ENCODE results near the gene ZNF771. TPM values are rescaled to one million over a fixed set of nuclear protein-coding genes. Genes with fewer than 3 reads are reported as not detected.

ZNF771 gene
- total RNA-seq, 1 experiment from 2014 or later, result 11.0 TPM

DNA sequence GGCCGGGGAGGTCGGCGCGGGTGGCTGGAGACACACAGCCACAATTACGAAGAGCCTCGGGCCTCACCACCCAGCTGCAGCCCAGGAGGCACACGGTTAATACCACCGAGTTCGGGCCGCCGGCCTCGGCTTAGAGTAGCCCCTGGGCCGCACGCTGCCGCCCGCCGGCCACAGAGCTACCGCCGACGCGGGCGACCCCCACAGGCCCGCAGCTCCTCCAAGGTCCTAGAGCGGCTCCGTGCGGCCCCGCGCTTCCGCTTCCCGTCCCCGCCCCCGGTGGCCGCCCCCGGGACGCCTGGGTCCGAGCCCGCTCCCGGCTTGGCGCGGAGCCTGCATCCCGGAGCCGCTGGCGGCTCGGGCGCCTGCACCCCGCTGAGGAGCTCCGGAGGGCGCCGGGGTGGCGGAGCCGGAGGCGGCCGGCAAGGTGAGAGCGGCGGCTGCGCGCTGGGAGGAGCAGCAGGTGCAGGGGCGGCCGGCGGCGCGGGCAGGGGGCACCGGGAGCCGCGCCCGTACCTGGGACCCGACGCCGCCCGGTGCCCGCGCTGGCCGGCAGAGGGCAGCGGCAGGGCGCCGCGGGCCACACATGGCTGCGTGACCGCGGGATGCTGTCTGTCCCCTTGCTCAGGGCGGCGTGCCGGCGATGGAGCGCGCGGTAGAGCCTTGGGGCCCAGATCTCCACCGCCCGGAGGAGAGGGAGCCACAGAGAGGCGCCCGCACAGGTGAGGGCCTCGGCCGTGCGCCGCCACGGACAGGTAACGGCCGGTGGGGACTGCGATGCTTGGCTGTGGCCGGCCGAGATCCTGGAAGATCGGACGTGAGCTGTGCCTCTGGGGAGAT is 12.0 kb upstream of the ZNF771 start, which contains the start of gene ZNF48:
TSS of gene ZNF48 (plus strand) at position 266 of the 837 bp plus-strand sequence. CDS start at position 641, 375 bp downstream.
- H3K27ac ChIP-seq (ENCODE audit: low read depth, low read length), result peak within 1 kb of the TSS; percentile 97
- peak within 1 kb of the TSS; percentile 45 for H2AFZ ChIP-seq (ENCODE audit: low read depth, low read length, poor library complexity, severe bottlenecking)
- ChIA-PET RAD21 (ENCODE audit: low non-redundant PET in 1 of 2, low total read pairs in 2 of 2, uncharacterized antibody in 2 of 2, unreplicated experiment in 2 of 2) (interaction anchor here (0.5 to 1.9 kb wide), 3 partner anchors 40 to 580 kb away, joined by 3 to 4 read pairs (median 3); partner anchors contain the start of genes CD2BP2 (in 1 of the 2) and PAGR1 (in 1 of the 2)), POLR2A (interaction anchor here (1.0 to 2.1 kb wide), 7 partner anchors 10 to 35 kb away, joined by 3 to 10 read pairs (median 4); partner anchors contain the start of genes DCTPP1 and ZNF771), CTCF (interaction anchor here (0.6 to 2.5 kb wide), 8 partner anchors 11 to 255 kb away, joined by 3 to 19 read pairs (median 6); partner anchors contain the start of genes DCTPP1, PRR14 and ZNF771)
- no TSS peak for BruUV-seq (replicated peaks)
- H3K27me3 ChIP-seq (ENCODE audit: insufficient read depth, low read length), result no peaks in the 10 kb centered on the region
- ATAC-seq, result peak; percentile 83
- peaks cover 25% of the 10 kb centered on the region for H3K79me2 ChIP-seq (ENCODE audit: insufficient read depth, low read length)
- peaks cover 27 to 50% of the 10 kb centered on the region in 2 experiments for H3K4me1 ChIP-seq (ENCODE audit: control insufficient read depth in 1 of 2, insufficient read depth in 2 of 2, low read length in 2 of 2)
- H3K9me2 ChIP-seq (ENCODE audit: insufficient read depth), result no peaks in the 10 kb centered on the region
- intact Hi-C loops (cut with micrococcal nuclease), result loop anchor here (1.0 to 2.0 kb wide), 2 partner anchors 17 to 40 kb away; partner anchors contain the start of gene CD2BP2
- H3K36me3 ChIP-seq (ENCODE audit: control insufficient read depth in 1 of 2, insufficient read depth in 2 of 2, low read length in 2 of 2), result peaks cover 2 to 18% of the 10 kb centered on the region in 2 experiments; a peak in 3 of 4 replicates
- H3K4me3 ChIP-seq (replicated peaks in 1 of 2; ENCODE audit: low read depth in 1 of 2, low read length in 2 of 2), result peak within 1 kb of the TSS; percentile 95 to 96
- peak within 1 kb of the TSS; percentile 87 for H3K9ac ChIP-seq (ENCODE audit: low read length)
- no peaks in the 10 kb centered on the region for H4K20me1 ChIP-seq (ENCODE audit: insufficient read depth)
- H3K4me2 ChIP-seq (ENCODE audit: low read length), result peak within 1 kb of the TSS; percentile 88
- peak; percentile 77 for DNase-seq (ENCODE audit: low read depth, low spot score)
- no peaks in the 10 kb centered on the region for H3K9me3 ChIP-seq (ENCODE audit: control insufficient read depth in 1 of 2, insufficient read depth in 1 of 2, low read depth in 1 of 2, low read length in 2 of 2)
- TF ChIP-seq EZH2phosphoT487 (IDR thresholded peaks at IDR 0.05; ENCODE audit: borderline replicate concordance) (no peak), ELF1 (IDR thresholded peaks at IDR 0.05; ENCODE audit: borderline replicate concordance, low read depth) (no peak; the same call in 1 of the 2 replicates), SP1 (IDR thresholded peaks at IDR 0.05; ENCODE audit: low read depth) (no peak; the same call in 1 of the 2 replicates), TCF7L2 (IDR thresholded peaks at IDR 0.05; ENCODE audit: borderline replicate concordance, extremely low read depth, insufficient read depth, insufficient read length) (peak; percentile 52), SRF (IDR thresholded peaks at IDR 0.05; ENCODE audit: low read depth) (no peak), CBX3 (IDR thresholded peaks at IDR 0.05; ENCODE audit: low read depth) (no peak), FOSL1 (IDR thresholded peaks at IDR 0.05; ENCODE audit: low read depth) (no peak), EGR1 (IDR thresholded peaks at IDR 0.05; ENCODE audit: low read depth) (peak; percentile 77), ZNF274 (IDR thresholded peaks at IDR 0.05; ENCODE audit: low read depth, low read length) (no peak), JUND (IDR thresholded peaks at IDR 0.05) (no peak), CEBPB (IDR thresholded peaks at IDR 0.05; ENCODE audit: low read depth) (no peak), POLR2AphosphoS5 (IDR thresholded peaks at IDR 0.05; ENCODE audit: low read depth, low read length) (peak; percentile 67), EZH2 (IDR thresholded peaks at IDR 0.05) (no peak), YY1 (IDR thresholded peaks at IDR 0.05; ENCODE audit: extremely low read depth, insufficient replicate concordance, low read depth, low read length) (peak; percentile 59), SIN3A (IDR thresholded peaks at IDR 0.05; ENCODE audit: low read depth) (no peak), RAD21 (IDR thresholded peaks at IDR 0.05; ENCODE audit: low read depth) (peak; percentile 33; the same call in 1 of the 2 replicates), ZFX (IDR thresholded peaks at IDR 0.05) (peak; percentile 80)
- TF ChIP-seq, protein P1, sequence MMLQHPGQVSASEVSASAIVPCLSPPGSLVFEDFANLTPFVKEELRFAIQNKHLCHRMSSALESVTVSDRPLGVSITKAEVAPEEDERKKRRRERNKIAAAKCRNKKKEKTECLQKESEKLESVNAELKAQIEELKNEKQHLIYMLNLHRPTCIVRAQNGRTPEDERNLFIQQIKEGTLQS (IDR thresholded peaks at IDR 0.05), result no peak
- TF ChIP-seq, protein P2, sequence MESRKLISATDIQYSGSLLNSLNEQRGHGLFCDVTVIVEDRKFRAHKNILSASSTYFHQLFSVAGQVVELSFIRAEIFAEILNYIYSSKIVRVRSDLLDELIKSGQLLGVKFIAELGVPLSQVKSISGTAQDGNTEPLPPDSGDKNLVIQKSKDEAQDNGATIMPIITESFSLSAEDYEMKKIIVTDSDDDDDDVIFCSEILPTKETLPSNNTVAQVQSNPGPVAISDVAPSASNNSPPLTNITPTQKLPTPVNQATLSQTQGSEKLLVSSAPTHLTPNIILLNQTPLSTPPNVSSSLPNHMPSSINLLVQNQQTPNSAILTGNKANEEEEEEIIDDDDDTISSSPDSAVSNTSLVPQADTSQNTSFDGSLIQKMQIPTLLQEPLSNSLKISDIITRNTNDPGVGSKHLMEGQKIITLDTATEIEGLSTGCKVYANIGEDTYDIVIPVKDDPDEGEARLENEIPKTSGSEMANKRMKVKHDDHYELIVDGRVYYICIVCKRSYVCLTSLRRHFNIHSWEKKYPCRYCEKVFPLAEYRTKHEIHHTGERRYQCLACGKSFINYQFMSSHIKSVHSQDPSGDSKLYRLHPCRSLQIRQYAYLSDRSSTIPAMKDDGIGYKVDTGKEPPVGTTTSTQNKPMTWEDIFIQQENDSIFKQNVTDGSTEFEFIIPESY (IDR thresholded peaks at IDR 0.05; ENCODE audit: extremely low read depth, insufficient replicate concordance, low read length), result peak; percentile 28
- TF ChIP-seq, protein P3, sequence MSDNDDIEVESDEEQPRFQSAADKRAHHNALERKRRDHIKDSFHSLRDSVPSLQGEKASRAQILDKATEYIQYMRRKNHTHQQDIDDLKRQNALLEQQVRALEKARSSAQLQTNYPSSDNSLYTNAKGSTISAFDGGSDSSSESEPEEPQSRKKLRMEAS (IDR thresholded peaks at IDR 0.05), result peak; percentile 60
- TF ChIP-seq, protein P4, sequence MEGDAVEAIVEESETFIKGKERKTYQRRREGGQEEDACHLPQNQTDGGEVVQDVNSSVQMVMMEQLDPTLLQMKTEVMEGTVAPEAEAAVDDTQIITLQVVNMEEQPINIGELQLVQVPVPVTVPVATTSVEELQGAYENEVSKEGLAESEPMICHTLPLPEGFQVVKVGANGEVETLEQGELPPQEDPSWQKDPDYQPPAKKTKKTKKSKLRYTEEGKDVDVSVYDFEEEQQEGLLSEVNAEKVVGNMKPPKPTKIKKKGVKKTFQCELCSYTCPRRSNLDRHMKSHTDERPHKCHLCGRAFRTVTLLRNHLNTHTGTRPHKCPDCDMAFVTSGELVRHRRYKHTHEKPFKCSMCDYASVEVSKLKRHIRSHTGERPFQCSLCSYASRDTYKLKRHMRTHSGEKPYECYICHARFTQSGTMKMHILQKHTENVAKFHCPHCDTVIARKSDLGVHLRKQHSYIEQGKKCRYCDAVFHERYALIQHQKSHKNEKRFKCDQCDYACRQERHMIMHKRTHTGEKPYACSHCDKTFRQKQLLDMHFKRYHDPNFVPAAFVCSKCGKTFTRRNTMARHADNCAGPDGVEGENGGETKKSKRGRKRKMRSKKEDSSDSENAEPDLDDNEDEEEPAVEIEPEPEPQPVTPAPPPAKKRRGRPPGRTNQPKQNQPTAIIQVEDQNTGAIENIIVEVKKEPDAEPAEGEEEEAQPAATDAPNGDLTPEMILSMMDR (IDR thresholded peaks at IDR 0.05 in 2 of 3, conservative IDR thresholded peaks at IDR 0.05 in 1 of 3; ENCODE audit: borderline replicate concordance in 1 of 3, insufficient read depth in 1 of 3, low read depth in 2 of 3, low read length in 2 of 3), result peak in 1 of 3 experiments; percentile 28; a peak in 2 of 6 replicates
